Breast epithelium (tissue), 3 donors: ENCODE measurements around the gene HBS1L.

ENCODE experiments used
- CTCF ChIP-seq, 3 donors: fragments of 450-650 bp; IDR thresholded peaks; one replicate each; pipeline ENCODE4 v1.5.1; 2016 to 2017; ENCODE audit warnings: antibody characterized with exemption in 3 of 3, mild to moderate bottlenecking in 3 of 3, moderate library complexity in 3 of 3
- POLR2A ChIP-seq: fragments of 450-650 bp; IDR thresholded peaks from one replicate; pipeline ENCODE4 v1.6.1; 2016; ENCODE audit warnings: antibody characterized with exemption, mild to moderate bottlenecking, moderate library complexity
- POLR2AphosphoS5 ChIP-seq, 3 donors: sonication (generic); formaldehyde crosslinking; IDR thresholded peaks; one replicate each; pipeline ENCODE4 v1.6.1; 2017; ENCODE audit warnings: antibody characterized with exemption in 3 of 3

- TF ChIP-seq CTCF (IDR thresholded peaks at IDR 0.05), result no peak
- no peak for TF ChIP-seq POLR2AphosphoS5 (IDR thresholded peaks at IDR 0.05)
- no peak for TF ChIP-seq POLR2A
Observed at GRCh38 chr6:134983823-134984222, 70.8 kb downstream of the HBS1L start.
